Fibroblast of lung (primary cell): ENCODE measurements around the gene ZNF433. TPM values are rescaled to one million over a fixed set of nuclear protein-coding genes. Genes with fewer than 3 reads are reported as not detected.

Experiments used
- DNase-seq, 2 donors: peaks; one replicate each; pipeline versions ENCODE4 v3.0.0 to v3.0.0-alpha.2; 2010; ENCODE audit warnings: low read depth in 2 of 2
- H2AFZ ChIP-seq: 2 replicates; pipeline ENCODE4 v1.5.1; 2012; ENCODE audit warnings: low read length, control low read depth, inconsistent platforms
- H3K27ac ChIP-seq: 2 replicates; pipeline ENCODE4 v1.5.1; 2011; ENCODE audit warnings: low read length, control low read depth; ENCODE audit not compliant: insufficient read depth
- H3K27me3 ChIP-seq: 2 replicates; pipeline ENCODE4 v1.5.1; 2011; ENCODE audit warnings: mild to moderate bottlenecking, low read length; ENCODE audit not compliant: control insufficient read depth, insufficient read depth
- H3K36me3 ChIP-seq: 2 replicates; pipeline ENCODE4 v1.5.1; 2011; ENCODE audit warnings: low read length; ENCODE audit not compliant: control insufficient read depth, insufficient read depth
- H3K4me1 ChIP-seq: 2 replicates; pipeline ENCODE4 v1.5.1; 2011; ENCODE audit warnings: low read length; ENCODE audit not compliant: control insufficient read depth, insufficient read depth; ENCODE audit errors: extremely low read depth
- H3K4me2 ChIP-seq: 2 replicates; pipeline ENCODE4 v1.5.1; 2011; ENCODE audit warnings: low read length, control low read depth; ENCODE audit not compliant: insufficient read depth; ENCODE audit errors: extremely low read depth
- H3K4me3 ChIP-seq, 4 experiments: fragments of 200-600 bp in 1 of 4; sonication (generic) in 1 of 4; replicated peaks in 1 of 4; 2 replicates each; pipeline ENCODE4 v1.5.1; 2011 to 2016; ENCODE audit warnings: low read length in 4 of 4, low read depth in 3 of 4, mild to moderate bottlenecking in 3 of 4, control low read depth in 2 of 4, inconsistent platforms in 1 of 4, mixed read lengths in 1 of 4; ENCODE audit not compliant: insufficient read depth in 1 of 4; ENCODE audit errors: control extremely low read depth in 1 of 4
- H3K79me2 ChIP-seq: 2 replicates; pipeline ENCODE4 v1.5.1; 2012; ENCODE audit warnings: mild to moderate bottlenecking, low read length, inconsistent platforms; ENCODE audit not compliant: control insufficient read depth, insufficient read depth
- H3K9ac ChIP-seq: 2 replicates; pipeline ENCODE4 v1.5.1; 2011; ENCODE audit warnings: mild to moderate bottlenecking, low read length, control low read depth; ENCODE audit not compliant: insufficient read depth
- H3K9me3 ChIP-seq: 2 replicates; pipeline ENCODE4 v1.5.1; 2012; ENCODE audit warnings: low read depth, low read length; ENCODE audit not compliant: control insufficient read depth, insufficient read depth
- H4K20me1 ChIP-seq: 2 replicates; pipeline ENCODE4 v1.5.1; 2011; ENCODE audit warnings: low read length; ENCODE audit not compliant: control insufficient read depth, insufficient read depth; ENCODE audit errors: extremely low read depth
- EZH2 ChIP-seq: IDR thresholded peaks from 2 replicates; pipeline ENCODE4 v1.5.1; 2012; ENCODE audit warnings: low read length, control low read depth, mild to moderate bottlenecking; ENCODE audit errors: missing control alignments
- polyA plus RNA-seq, 2 donors: library from polyadenylated mRNA; depleted of rRNA in 1 of 2; stranded (reverse) in 1 of 2; unstranded in 1 of 2; fragments of >200 nt; gene quantifications; 2 replicates each; pipeline ENCODE4 v1.2.1, GENCODE V29; 2011 to 2012; ENCODE audit warnings: missing spikeins in 1 of 2
- total RNA-seq: library from RNA; depleted of rRNA; stranded (reverse); fragments of >200 nt; gene quantifications from 2 replicates; pipeline ENCODE4 v1.2.1, GENCODE V29; 2014
- TF ChIP-seq, protein P1 (sequence below), 2 donors: IDR thresholded peaks in 1 of 2; conservative IDR thresholded peaks in 1 of 2; 1 replicate in 1 of 2; 2 replicates in 1 of 2; pipeline ENCODE4 v1.5.1; 2011 to 2012; ENCODE audit warnings: low read length in 2 of 2, control low read depth in 1 of 2, inconsistent platforms in 1 of 2, low read depth in 1 of 2, mild to moderate bottlenecking in 1 of 2

ZNF433 gene
- total and polyA plus RNA-seq, 2 donors (not counting 1 experiment from before 2014, with no cell fraction given) = 2.9 to 8.9 TPM

DNA sequence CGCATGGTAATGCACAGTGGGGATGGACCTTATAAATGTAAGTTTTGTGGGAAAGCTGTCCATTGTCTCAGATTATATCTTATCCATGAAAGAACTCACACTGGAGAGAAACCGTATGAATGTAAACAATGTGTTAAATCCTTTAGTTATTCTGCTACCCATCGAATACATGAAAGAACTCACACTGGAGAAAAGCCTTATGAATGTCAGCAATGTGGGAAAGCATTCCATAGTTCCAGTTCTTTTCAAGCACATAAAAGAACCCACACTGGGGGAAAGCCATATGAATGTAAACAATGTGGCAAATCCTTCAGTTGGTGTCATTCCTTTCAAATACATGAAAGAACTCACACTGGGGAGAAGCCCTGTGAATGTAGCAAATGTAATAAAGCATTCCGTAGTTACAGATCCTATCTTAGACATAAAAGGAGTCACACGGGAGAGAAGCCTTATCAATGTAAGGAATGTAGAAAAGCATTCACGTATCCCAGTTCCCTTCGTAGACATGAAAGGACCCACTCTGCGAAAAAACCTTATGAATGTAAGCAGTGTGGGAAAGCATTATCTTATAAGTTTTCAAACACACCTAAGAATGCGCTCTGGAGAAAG, 56.9 kb downstream of the ZNF433 start:
- no peaks in the 10 kb centered on the region for H3K36me3 ChIP-seq
- no peak for DNase-seq
- TF ChIP-seq, protein P1, sequence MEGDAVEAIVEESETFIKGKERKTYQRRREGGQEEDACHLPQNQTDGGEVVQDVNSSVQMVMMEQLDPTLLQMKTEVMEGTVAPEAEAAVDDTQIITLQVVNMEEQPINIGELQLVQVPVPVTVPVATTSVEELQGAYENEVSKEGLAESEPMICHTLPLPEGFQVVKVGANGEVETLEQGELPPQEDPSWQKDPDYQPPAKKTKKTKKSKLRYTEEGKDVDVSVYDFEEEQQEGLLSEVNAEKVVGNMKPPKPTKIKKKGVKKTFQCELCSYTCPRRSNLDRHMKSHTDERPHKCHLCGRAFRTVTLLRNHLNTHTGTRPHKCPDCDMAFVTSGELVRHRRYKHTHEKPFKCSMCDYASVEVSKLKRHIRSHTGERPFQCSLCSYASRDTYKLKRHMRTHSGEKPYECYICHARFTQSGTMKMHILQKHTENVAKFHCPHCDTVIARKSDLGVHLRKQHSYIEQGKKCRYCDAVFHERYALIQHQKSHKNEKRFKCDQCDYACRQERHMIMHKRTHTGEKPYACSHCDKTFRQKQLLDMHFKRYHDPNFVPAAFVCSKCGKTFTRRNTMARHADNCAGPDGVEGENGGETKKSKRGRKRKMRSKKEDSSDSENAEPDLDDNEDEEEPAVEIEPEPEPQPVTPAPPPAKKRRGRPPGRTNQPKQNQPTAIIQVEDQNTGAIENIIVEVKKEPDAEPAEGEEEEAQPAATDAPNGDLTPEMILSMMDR (conservative IDR thresholded peaks at IDR 0.05 in 1 of 2, IDR thresholded peaks at IDR 0.05 in 1 of 2; ENCODE audit: low read depth in 1 of 2, low read length in 2 of 2) = no peak
- no peak for TF ChIP-seq EZH2
- H3K79me2 ChIP-seq = no peaks in the 10 kb centered on the region
- no peaks in the 10 kb centered on the region for H3K4me1 ChIP-seq
- no peaks in the 10 kb centered on the region for H3K27me3 ChIP-seq
- H3K9ac ChIP-seq = no peak overlapping the region
- H3K27ac ChIP-seq = no peak overlapping the region
- H4K20me1 ChIP-seq = no peaks in the 10 kb centered on the region
- peaks cover 4% of the 10 kb centered on the region for H3K9me3 ChIP-seq
- no peak overlapping the region for H3K4me2 ChIP-seq
- no peak overlapping the region for H2AFZ ChIP-seq
- H3K4me3 ChIP-seq = no peak overlapping the region

DNA sequence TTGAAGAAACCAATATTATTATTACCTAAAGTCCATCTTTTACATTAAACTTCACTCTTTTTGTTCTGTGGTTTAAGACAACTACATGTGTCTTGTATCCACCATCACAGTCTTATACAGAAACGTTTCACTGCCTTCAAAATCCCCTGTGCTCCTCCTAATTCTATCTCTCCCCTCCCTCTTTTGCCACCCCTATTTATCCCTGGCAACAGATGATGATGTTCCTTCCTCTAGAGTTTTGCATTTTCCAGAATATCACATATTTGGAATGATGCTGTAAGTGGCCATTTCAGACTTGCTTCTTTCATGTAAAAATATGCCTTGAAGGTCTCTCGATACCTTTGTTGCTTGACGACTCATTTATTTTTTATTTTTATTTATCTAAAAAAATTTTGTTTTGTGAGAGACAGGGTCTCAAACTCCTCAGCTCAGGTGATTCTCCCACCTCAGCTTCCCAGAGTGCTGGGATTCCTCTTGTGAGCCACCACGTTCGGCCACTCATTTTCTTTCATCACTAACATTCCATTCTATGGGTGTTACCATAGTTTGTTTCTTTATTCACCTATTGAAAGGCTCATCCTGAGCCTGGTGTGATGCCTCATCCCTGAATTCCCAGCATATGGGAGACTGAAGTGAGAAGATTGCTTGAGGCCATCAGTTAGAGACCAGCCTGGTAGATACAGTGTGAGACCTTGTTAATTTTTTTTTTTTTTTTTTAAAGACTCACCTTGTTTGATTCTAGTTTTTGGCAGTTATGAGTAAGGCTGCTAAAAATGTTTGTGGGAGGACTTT, 62.3 kb downstream of the ZNF433 start:
- TF ChIP-seq, protein P1 (conservative IDR thresholded peaks at IDR 0.05 in 1 of 2, IDR thresholded peaks at IDR 0.05 in 1 of 2; ENCODE audit: low read depth in 1 of 2, low read length in 2 of 2) = no peak
- TF ChIP-seq EZH2 = no peak
- H3K4me3 ChIP-seq = no peak overlapping the region
- no peak overlapping the region for H3K9ac ChIP-seq

DNA sequence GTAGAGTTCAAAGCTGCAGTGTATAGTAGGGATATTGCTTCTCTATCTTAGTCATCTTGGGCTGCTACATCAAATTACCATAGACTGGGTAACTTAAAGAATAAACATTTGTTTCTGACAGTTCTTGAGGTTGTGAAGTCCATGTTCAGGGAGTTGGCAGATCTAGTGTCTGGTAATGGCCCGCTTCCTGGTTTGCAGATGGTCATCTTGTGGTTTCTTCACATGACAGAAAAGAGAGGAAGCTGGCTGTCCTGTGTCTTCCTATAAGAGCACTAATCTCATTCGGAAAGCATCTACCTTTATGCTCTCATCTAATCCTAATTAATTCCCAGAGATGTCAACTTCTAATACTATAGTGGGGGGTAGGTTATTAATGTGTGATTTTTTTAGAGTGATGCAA, 64.4 kb downstream of the ZNF433 start:
- H3K4me1 ChIP-seq = no peaks in the 10 kb centered on the region
- H3K27me3 ChIP-seq = no peaks in the 10 kb centered on the region
- no peak overlapping the region for H2AFZ ChIP-seq
- H3K4me2 ChIP-seq = no peak overlapping the region
- no peak overlapping the region for H3K4me3 ChIP-seq
- no peaks in the 10 kb centered on the region for H3K79me2 ChIP-seq
- no peaks in the 10 kb centered on the region for H4K20me1 ChIP-seq
- no peaks in the 10 kb centered on the region for H3K9me3 ChIP-seq
- no peaks in the 10 kb centered on the region for H3K36me3 ChIP-seq
- no peak overlapping the region for H3K27ac ChIP-seq
- H3K9ac ChIP-seq = no peak overlapping the region
- TF ChIP-seq, protein P1 (conservative IDR thresholded peaks at IDR 0.05 in 1 of 2, IDR thresholded peaks at IDR 0.05 in 1 of 2; ENCODE audit: low read depth in 1 of 2, low read length in 2 of 2) = no peak
- TF ChIP-seq EZH2 = no peak
- no peak for DNase-seq

More for the DNA sequence above, 62.3 kb downstream of the ZNF433 start:
- H2AFZ ChIP-seq = no peak overlapping the region
- H3K36me3 ChIP-seq = no peaks in the 10 kb centered on the region
- no peaks in the 10 kb centered on the region for H3K4me1 ChIP-seq
- no peak overlapping the region for H3K27ac ChIP-seq
- no peak for DNase-seq
- H3K9me3 ChIP-seq = no peaks in the 10 kb centered on the region
- H4K20me1 ChIP-seq = no peaks in the 10 kb centered on the region
- no peak overlapping the region for H3K4me2 ChIP-seq
- H3K27me3 ChIP-seq = no peaks in the 10 kb centered on the region
- H3K79me2 ChIP-seq = no peaks in the 10 kb centered on the region
